MCF 10A (cell line): ENCODE measurements around the gene DUSP2. TPM values are rescaled to one million over a fixed set of nuclear protein-coding genes. Genes with fewer than 3 reads are reported as not detected.

ENCODE experiments used
- BruUV-seq: library from RNA; stranded (reverse); fragments of 400-500 nt; replicated peaks from 2 replicates; lab custom pipeline; 2021; lab: Mats Ljungman, UMichigan
- CTCF ChIA-PET: fragments of 300-600 bp; sonication (Branson Sonifier 250); formaldehyde crosslinking; extraction: SDS; loops from one replicate; lab custom pipeline; 2021; ENCODE audit warnings: antibody characterized with exemption, inconsistent platforms; lab: Yijun Ruan, JAX
- POLR2A ChIA-PET: fragments of 300-600, 350-650 bp; sonication (Branson Sonifier 250); formaldehyde crosslinking; extraction: SDS; loops from one replicate; lab custom pipeline; 2020; ENCODE audit warnings: antibody characterized with exemption, inconsistent platforms; lab: Yijun Ruan, JAX
- DNase-seq: peaks from one replicate; pipeline ENCODE4 v3.0.0-alpha.2; 2018; ENCODE audit not compliant: unreplicated experiment
- H3K27ac Mint-ChIP-seq: one replicate; pipeline ENCODE4 v1.8.0; 2022; ENCODE audit warnings: mild to moderate bottlenecking, low read depth, mixed read lengths; ENCODE audit not compliant: unreplicated experiment
- H3K27me3 Mint-ChIP-seq: one replicate; pipeline ENCODE4 v1.8.0; 2022; ENCODE audit warnings: mixed read lengths; ENCODE audit not compliant: insufficient read depth, unreplicated experiment
- H3K36me3 Mint-ChIP-seq: one replicate; pipeline ENCODE4 v1.8.0; 2022; ENCODE audit warnings: mild to moderate bottlenecking, moderate library complexity, mixed read lengths; ENCODE audit not compliant: insufficient read depth, unreplicated experiment
- H3K4me1 Mint-ChIP-seq: one replicate; pipeline ENCODE4 v1.8.0; 2022; ENCODE audit warnings: mixed read lengths; ENCODE audit not compliant: insufficient read depth, unreplicated experiment
- H3K4me3 Mint-ChIP-seq: one replicate; pipeline ENCODE4 v1.8.0; 2022; ENCODE audit warnings: mild to moderate bottlenecking, moderate library complexity, mixed read lengths; ENCODE audit not compliant: unreplicated experiment
- H3K9me3 Mint-ChIP-seq: one replicate; pipeline ENCODE4 v1.8.0; 2022; ENCODE audit warnings: mixed read lengths; ENCODE audit not compliant: unreplicated experiment
- CTCF ChIP-seq: fragments of 200-600 bp; IDR thresholded peaks from one replicate; pipeline ENCODE4 v1.8.0; 2022; ENCODE audit warnings: antibody characterized with exemption, mild to moderate bottlenecking; ENCODE audit not compliant: unreplicated experiment
- intact Hi-C: fragments of 100-400 bp; cut with micrococcal nuclease; formaldehyde crosslinking; loops from 2 replicates; pipeline ENCODE4 v1.14.1; 2022
- total RNA-seq: library from RNA; stranded (reverse); gene quantifications from 2 replicates; pipeline ENCODE4 v1.2.3, GENCODE V29; 2022

DUSP2 gene
- total RNA-seq, 1 experiment from 2014 or later = 3.3 TPM

- no peak for DNase-seq
- BruUV-seq = no TSS peak
- CTCF ChIA-PET = interaction anchor here (1.2 to 1.8 kb wide), 2 partner anchors 23 to 80 kb away, joined by 3 to 4 read pairs; partner anchors contain the start of gene ADRA2B
- intact Hi-C loops = no loop called here
- TF ChIP-seq CTCF = no peak
- Mint-ChIP-seq H3K4me3 (no peak overlapping the region), H3K27ac (no peak overlapping the region), H3K27me3 (no peaks in the 10 kb centered on the region), H3K4me1 (peaks cover 9% of the 10 kb centered on the region), H3K36me3 (no peaks in the 10 kb centered on the region), H3K9me3 (no peaks in the 10 kb centered on the region)
- POLR2A ChIA-PET = no interaction called here
These were observed 51.7 kb downstream of the DUSP2 start for GRCh38 chr2:96093528-96093927.

Other genes starting within 250 kb of the DUSP2 start
- 14.5 TPM in 2 replicates for gene ANKRD36C, start 153.6 kb downstream of the DUSP2 start, total RNA-seq
- gene GPAT2, start 110.5 kb downstream of the DUSP2 start, total RNA-seq = not detected in 2 replicates
- gene ADRA2B, start 28.9 kb downstream of the DUSP2 start, total RNA-seq = not detected in 2 replicates
- gene ASTL, start 6.9 kb downstream of the DUSP2 start, total RNA-seq = not detected in 2 replicates
- 84.1 and 105 TPM in 2 replicates for gene STARD7, start 63.4 kb upstream of the DUSP2 start, total RNA-seq
- gene TMEM127, start 120.6 kb upstream of the DUSP2 start, total RNA-seq = 31.5 and 40.0 TPM in 2 replicates
- 62.3 and 63.3 TPM in 2 replicates for gene CIAO1, start 120.8 kb upstream of the DUSP2 start, total RNA-seq
- gene SNRNP200, start 160.1 kb upstream of the DUSP2 start, total RNA-seq = 115 and 116 TPM in 2 replicates
- gene ITPRIPL1, start 179.9 kb upstream of the DUSP2 start, total RNA-seq = not detected in 2 replicates
- gene NCAPH, start 190.3 kb upstream of the DUSP2 start, total RNA-seq = 10.7 and 11.5 TPM in 2 replicates